ENCODE results near the gene ACOT7. TPM values are rescaled to one million over a fixed set of nuclear protein-coding genes. Genes with fewer than 3 reads are reported as not detected.
A peak's percentile ranks its signal among the peaks of the same experiment; 100 is the strongest.

Gene ACOT7
- total RNA-seq, 1 donor from 2014 or later: 16.1 TPM

- Histone ChIP-seq H3K4me1 (peaks cover 0 to 6% of the 10 kb centered on the region in 2 donors), H3K4me3 (no peak overlapping the region), H3K9me3 (no peaks in the 10 kb centered on the region), H3K27me3 (no peaks in the 10 kb centered on the region), H3K36me3 (no peaks in the 10 kb centered on the region), H3K27ac (no peak overlapping the region)
- no peak for DNase-seq (ENCODE audit: low spot score in 2 of 2)
- intact Hi-C loops (cut with DNase I): no loop called here
- TF ChIP-seq CTCF (IDR thresholded peaks at IDR 0.05): no peak
Observed at GRCh38 chr1:6265151-6265550, 128.4 kb downstream of the ACOT7 start.

DNA sequence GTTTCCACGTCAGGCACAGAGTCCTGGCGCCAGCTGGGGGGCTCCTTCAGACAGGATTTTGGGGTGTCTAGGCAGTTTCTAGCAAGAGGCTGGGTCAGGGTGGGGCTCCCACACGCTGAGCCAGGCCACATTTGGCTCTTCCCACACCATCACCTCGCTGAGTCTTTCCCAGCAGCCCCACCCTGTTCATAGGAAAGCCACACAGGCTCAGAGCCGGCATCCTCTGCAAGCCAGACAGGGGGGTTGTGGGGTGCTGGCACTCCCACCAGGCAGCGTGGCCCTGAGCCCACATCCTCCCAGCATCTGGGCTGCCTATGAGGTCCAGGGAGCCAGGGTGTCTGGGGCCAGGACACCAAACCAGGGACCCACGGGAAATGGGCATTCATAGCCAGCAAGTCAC is 129.9 kb downstream of the ACOT7 start:
- intact Hi-C loops (cut with DNase I): no loop called here
- H3K36me3 ChIP-seq: no peaks in the 10 kb centered on the region
- H3K27me3 ChIP-seq: peaks cover 7% of the 10 kb centered on the region
- H3K9me3 ChIP-seq: no peaks in the 10 kb centered on the region
- H3K4me1 ChIP-seq: peaks cover 0 to 6% of the 10 kb centered on the region in 2 donors
- no peak overlapping the region for H3K27ac ChIP-seq
- no peak for DNase-seq (ENCODE audit: low spot score in 2 of 2)
- H3K4me3 ChIP-seq: no peak overlapping the region
- no peak for TF ChIP-seq CTCF (IDR thresholded peaks at IDR 0.05)

DNA sequence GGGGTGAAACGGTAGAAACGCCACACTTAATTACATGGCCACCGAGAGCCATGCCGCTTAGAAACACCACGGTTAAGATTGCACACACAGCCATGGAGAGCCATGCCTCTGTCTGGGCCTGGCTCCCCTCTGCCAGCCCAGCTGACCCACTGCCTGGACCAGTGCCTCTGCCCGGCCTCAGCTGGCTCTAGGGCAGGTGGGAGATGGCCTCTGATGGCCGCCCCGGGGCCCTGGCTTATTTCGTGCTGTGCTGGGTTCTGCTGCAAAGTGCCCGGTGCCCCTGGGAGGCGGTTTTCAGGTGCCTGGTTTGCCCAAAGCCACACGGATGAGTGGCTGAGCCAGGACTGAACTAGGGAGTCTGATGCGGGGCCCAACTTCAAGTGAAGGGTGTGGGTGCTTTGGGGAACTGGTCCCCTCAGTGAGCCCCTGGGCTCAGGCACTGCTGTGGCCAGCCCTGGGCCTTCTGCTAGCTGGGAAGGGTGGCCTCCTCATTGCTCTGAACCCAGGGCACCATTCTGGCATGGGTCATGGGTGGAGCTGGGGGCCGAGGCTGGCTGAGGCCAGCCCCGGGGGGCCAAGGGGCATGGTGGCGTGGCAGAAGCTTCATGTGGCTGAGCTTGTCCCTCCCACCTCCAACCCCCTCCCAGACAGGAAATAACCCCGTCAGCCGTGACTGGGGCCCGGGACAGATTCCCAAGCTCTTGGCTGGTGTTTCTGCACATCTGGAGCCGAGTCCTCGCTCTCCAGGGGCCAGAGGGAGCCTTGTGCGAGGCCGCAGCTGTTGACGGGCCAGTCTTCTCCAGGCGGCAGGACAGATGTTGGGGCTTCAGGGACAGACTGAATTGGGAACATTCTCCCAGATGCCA is 130.8 kb downstream of the ACOT7 start:
- no peak overlapping the region for H3K4me3 ChIP-seq
- H3K27ac ChIP-seq: no peak overlapping the region
- H3K4me1 ChIP-seq: peaks cover 0 to 6% of the 10 kb centered on the region in 2 donors
- H3K9me3 ChIP-seq: no peaks in the 10 kb centered on the region
- no peak for DNase-seq (ENCODE audit: low spot score in 2 of 2)
- peaks cover 7% of the 10 kb centered on the region for H3K27me3 ChIP-seq
- H3K36me3 ChIP-seq: no peaks in the 10 kb centered on the region
- intact Hi-C loops (cut with DNase I): no loop called here
- no peak for TF ChIP-seq CTCF (IDR thresholded peaks at IDR 0.05)

DNA sequence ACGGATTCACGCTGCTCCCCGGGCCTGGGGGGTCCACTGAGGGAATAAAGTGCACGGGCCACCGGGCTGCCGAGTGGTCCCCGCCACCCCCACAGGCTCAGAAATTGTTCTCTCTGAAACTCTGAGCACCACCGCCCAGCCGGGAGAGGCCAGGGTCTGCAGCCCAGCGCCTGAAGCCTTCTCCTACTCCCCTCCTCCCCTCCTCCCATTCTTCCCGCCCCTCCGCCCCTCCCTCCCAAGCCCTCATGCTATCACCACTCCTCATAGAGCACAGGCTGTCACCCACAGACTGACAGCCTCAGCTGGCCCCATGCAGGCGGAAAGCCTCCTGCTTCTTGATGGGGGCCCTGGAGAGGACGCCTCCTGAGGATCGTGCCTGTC is 132.0 kb downstream of the ACOT7 start:
- no peak for TF ChIP-seq CTCF (IDR thresholded peaks at IDR 0.05)
- Histone ChIP-seq H3K4me1 (peaks cover 0 to 6% of the 10 kb centered on the region in 2 donors), H3K27ac (no peak overlapping the region), H3K27me3 (peaks cover 7% of the 10 kb centered on the region), H3K9me3 (no peaks in the 10 kb centered on the region), H3K36me3 (no peaks in the 10 kb centered on the region), H3K4me3 (peak overlapping the region in 1 of 2 donors; percentile 67)
- intact Hi-C loops (cut with DNase I): no loop called here
- no peak for DNase-seq (ENCODE audit: low spot score in 2 of 2)

DNA sequence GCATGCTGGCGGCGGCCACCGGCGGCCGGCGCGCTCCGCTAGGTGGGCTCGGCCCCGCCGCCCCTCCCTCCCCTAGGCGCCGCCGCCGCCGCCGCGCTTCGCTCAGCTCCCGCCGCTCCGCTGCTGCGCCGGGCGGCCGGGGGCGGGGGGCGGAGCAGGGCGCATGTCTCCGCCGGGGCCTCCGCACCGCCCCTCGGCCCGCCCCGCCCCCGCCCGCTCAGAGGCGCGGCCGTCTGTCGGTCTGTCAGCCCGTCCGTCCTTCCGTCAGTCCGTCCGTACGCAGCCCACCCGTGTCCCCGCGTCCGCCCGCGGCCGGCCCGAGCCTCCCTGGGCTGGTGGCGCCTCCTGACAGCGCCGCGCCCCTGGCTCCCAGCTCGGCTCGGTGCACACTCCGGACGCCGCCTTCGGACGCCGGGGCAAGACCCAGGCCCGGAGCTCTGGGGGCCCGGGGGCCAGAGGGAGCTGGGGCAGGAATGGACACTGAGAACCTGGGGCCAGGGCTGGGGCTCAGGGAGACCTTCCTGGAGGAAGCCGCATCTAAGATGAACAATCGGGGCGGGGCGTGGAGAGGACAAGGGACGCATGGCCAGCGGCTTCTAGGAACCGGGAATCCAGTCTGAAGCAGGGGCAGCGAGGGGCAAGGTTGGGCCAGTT is 132.5 kb downstream of the ACOT7 start, which contains the start of gene GPR153:
TSS of gene GPR153 (minus strand) at position 138 of the 654 bp plus-strand sequence. CDS start 6,193 bp downstream, outside the sequence.
- Histone ChIP-seq H3K4me1 (peaks cover 0 to 6% of the 10 kb centered on the region in 2 donors), H3K36me3 (no peaks in the 10 kb centered on the region), H3K4me3 (peak within 1 kb of the TSS; percentile 64 to 67), H3K27me3 (peaks cover 7% of the 10 kb centered on the region), H3K9me3 (no peaks in the 10 kb centered on the region), H3K27ac (no peak within 1 kb of the TSS)
- intact Hi-C loops (cut with DNase I): no loop called here
- DNase-seq (ENCODE audit: low spot score in 2 of 2): no peak
- TF ChIP-seq CTCF (IDR thresholded peaks at IDR 0.05): no peak

All from ascending aorta (tissue), 2 donors.